HG02642 (cell line): ENCODE results near the gene TOMT.

Experiments
- ATAC-seq: cut with Tn5 transposase; IDR thresholded peaks from one replicate; pipeline ENCODE4 v1.9.1; 2021; ENCODE audit warnings: mild to moderate bottlenecking; ENCODE audit not compliant: unreplicated experiment, poor library complexity

Gene TOMT

GRCh38 chr11:72085621-72086351, 19.9 kb upstream of the TOMT start:
- no peak for ATAC-seq

- ATAC-seq: no peak
Observed at GRCh38 chr11:72088076-72088808, 17.5 kb upstream of the TOMT start.

GRCh38 chr11:72091292-72091691, 14.4 kb upstream of the TOMT start:
- peak; percentile 65 for ATAC-seq

GRCh38 chr11:72098741-72099140, 7.0 kb upstream of the TOMT start:
- no peak for ATAC-seq

GRCh38 chr11:72100009-72100408, 5.7 kb upstream of the TOMT start:
- no peak for ATAC-seq

GRCh38 chr11:72100462-72100861, 5.3 kb upstream of the TOMT start:
- ATAC-seq: no peak

GRCh38 chr11:72102162-72102561, 3.6 kb upstream of the TOMT start:
- ATAC-seq: no peak

GRCh38 chr11:72102631-72102945, 3.1 kb upstream of the TOMT start:
- no peak for ATAC-seq

- peak; percentile 93 for ATAC-seq
Observed at GRCh38 chr11:72102946-72103753, 2.6 kb upstream of the TOMT start, which contains the start of gene LAMTOR1. Gene LAMTOR1 (minus strand): TSS chr11:72103297. CDS start chr11:72103224, 73 bp downstream.

GRCh38 chr11:72103754-72104167, 2.0 kb upstream of the TOMT start:
- no peak for ATAC-seq

GRCh38 chr11:72111300-72112142, 5.8 kb downstream of the TOMT start:
- ATAC-seq: peak; percentile 2

GRCh38 chr11:72112143-72112977, 6.6 kb downstream of the TOMT start, which contains the start of gene ANAPC15:
Gene ANAPC15 (minus strand): TSS chr11:72112695. CDS start chr11:72111276, 1,419 bp downstream.
- peak; percentile 89 for ATAC-seq

GRCh38 chr11:72112978-72113808, 7.5 kb downstream of the TOMT start:
- peak; percentile 3 for ATAC-seq

GRCh38 chr11:72114570-72114969, 8.8 kb downstream of the TOMT start:
- ATAC-seq: no peak

- no peak for ATAC-seq
Observed at GRCh38 chr11:72116019-72116755, 10.5 kb downstream of the TOMT start.

GRCh38 chr11:72119198-72119597, 13.5 kb downstream of the TOMT start:
- no peak for ATAC-seq

- no peak for ATAC-seq
Observed at GRCh38 chr11:72120930-72121329, 15.2 kb downstream of the TOMT start.

GRCh38 chr11:72122607-72123006, 16.9 kb downstream of the TOMT start:
- no peak for ATAC-seq
